HG02885 (cell line): ENCODE data around the gene TMA7B.

Experiments
- ATAC-seq: cut with Tn5 transposase; IDR thresholded peaks from one replicate; pipeline ENCODE4 v1.9.1; 2021; ENCODE audit warnings: mild to moderate bottlenecking; ENCODE audit not compliant: unreplicated experiment, poor library complexity

The TMA7B gene

GRCh38 chr22:39959640-39960447 is at the start of gene TMA7B:
TSS of gene TMA7B (plus strand) at chr22:39960397. CDS start at chr22:39964375, 3,978 bp downstream.
- ATAC-seq: no peak

- no peak for ATAC-seq
Measured at GRCh38 chr22:39910876-39911613, 49.2 kb upstream of the TMA7B start.

GRCh38 chr22:39913321-39913720 is 46.9 kb upstream of the TMA7B start:
- ATAC-seq: no peak

DNA sequence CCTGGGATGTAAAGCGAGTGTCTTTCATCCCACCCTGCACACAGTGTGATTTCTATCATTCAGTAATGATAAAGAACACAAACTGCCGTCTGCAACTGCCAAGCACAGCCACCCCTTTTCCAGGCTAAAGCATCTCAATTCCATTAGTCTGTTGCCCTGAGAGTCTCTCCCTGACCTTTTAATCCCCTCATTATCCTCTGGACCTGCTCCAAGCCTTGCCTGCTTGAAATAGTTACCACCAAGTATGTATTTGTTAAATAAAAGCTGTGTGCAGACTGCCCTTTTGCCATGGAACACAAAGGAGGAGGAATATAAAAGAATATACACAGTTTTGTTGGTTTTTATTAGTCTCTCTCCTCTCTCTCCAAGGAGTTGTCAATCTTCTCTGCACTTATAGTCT is 46.3 kb upstream of the TMA7B start:
- no peak for ATAC-seq

GRCh38 chr22:39914584-39914983 is 45.6 kb upstream of the TMA7B start:
- ATAC-seq: no peak

DNA sequence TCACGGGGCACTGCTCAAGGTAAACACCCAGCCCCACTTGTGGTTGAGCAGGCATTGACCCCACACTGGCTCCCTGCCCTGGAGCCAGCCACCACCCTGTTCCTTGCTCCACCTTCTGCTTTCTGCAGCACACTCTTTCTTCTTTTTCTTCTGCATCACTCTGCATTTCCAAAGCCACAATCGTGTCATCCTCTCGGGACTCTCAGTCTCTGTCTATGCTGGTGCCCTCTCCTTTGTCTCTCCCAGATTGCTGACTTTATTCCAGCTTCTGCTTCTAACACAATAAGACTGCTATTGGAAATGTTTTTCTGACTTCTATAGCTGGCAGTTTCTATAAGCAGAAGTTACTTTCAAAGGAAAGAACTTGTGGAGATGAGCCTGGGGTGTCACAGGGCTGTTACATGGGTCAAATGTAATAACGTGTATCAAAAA is 44.9 kb upstream of the TMA7B start:
- ATAC-seq: no peak

- ATAC-seq: no peak
Measured at GRCh38 chr22:39916496-39916895, 43.7 kb upstream of the TMA7B start.

DNA sequence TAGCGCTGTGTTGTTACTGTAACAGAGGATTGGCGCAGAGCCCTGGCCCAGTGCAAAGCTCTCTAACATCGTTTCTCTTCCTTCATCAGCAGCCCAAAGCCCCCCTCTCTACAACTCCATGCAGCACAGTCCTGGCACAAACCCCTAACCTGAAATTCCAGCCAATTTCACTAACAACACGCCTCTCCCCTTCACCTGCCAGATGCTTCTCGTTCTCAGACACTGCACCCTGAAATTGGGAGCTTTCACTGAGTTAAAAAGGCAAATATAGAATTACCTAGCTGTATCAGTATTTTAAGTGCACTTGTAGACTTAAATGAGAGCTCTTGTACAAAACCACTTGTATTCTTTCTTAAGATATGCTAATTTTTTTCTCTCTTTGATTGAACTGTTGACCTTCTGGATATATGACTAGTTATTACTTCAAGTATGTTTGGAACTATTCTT is 43.0 kb upstream of the TMA7B start:
- no peak for ATAC-seq

- no peak for ATAC-seq
Measured at GRCh38 chr22:39917776-39918495, 42.3 kb upstream of the TMA7B start.

DNA sequence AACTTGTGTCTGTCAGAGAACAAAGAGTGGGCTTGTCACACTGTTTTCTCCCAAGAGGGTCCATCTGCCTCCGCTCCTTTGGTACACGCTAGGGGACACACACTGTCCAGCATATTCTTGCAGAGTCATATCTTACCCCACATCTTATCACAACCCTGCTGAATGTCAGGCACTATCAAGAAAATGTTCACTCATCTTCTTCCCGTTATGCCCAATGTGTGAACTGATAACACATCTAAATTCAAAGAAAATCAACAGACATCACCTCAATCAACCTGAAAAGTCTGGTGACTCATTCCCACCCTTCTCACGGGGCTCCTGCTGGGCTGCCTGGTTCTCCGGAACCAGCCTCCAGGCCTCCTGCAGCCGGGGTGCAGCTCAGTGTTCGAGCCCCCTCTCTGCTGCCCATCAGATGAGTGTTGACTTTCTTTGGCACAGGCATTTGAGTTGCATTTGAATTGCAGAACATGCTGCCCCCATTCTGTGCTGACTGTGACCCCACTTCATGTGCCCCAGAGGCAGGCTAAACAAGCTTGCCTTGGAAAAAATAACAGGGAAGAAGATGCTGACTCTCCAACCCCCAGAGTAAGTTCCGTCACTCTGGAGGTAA is 40.0 kb upstream of the TMA7B start:
- no peak for ATAC-seq

DNA sequence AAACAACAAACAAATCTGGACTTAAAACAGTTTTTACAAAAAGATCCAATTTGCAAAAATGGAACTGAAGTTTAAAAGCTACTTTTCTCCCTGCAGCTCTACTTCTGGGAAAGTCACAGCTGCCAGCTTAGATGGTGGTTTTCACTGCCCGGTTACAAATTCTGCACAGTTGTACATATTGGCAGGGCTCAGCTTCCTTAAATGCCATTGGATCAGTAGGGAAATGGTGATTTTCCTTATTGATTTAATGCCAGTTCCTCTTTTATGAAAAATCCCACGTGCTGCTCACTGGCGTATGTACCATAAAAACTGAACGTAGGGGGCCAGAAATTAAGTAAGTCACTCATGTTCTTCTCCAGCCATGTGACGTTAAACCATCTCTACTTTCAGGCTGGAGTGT is 36.5 kb upstream of the TMA7B start:
- ATAC-seq: no peak

GRCh38 chr22:39924286-39924685 is 35.9 kb upstream of the TMA7B start:
- ATAC-seq: no peak

DNA sequence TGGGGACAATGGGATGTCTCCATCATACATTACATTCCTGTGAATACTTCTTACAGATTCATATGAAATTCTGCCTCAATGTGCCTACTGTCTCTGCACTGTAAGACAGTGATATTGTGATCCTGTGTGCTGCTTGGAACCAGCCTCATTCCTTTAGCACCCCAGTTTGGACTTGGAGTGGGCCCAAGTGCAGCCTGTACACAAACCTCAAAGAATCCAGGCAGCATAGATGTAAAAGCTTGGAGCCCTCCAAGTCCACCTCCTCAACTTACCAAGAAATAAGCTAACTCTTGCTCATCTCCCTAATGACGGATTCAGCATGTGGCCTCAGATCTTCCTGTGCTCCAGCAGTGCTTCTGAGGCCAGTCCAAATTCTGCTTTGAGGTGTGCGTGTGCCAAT is 34.9 kb upstream of the TMA7B start:
- no peak for ATAC-seq

DNA sequence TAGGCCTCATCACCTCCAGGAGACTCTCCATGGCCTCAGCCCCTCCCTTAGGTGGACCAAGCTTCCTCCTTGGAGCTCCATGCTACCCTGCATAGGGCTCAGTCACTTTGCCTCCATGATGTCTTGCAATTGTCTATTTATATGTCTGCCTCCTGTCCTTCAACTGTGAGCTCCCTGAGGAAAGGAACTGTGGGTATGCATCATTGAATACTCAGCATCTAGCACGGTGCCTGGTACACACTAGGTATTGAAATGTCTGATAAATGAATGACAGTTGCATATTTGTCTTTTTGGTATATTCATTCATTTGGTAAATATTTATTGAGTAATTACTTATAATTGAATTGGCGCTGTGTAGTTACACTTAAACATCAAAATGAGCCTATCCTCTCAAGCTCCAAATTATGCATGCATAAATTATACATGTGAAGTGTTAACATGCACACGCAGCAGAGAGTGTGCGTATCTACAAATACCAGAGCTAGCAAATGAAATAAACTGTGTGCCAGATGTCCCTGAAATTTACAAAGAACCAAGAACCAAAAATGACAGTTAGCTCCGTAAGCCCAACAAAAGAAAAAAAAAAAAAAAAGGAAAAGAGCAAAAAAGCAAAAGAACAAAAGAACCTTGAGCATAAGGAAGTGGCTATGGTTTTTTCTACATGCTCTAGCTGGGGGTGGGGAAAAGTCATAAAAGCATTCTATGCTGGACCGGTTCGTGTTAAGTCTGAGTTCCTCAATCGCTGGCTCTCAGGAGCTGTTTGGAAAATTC is 34.1 kb upstream of the TMA7B start:
- no peak for ATAC-seq

DNA sequence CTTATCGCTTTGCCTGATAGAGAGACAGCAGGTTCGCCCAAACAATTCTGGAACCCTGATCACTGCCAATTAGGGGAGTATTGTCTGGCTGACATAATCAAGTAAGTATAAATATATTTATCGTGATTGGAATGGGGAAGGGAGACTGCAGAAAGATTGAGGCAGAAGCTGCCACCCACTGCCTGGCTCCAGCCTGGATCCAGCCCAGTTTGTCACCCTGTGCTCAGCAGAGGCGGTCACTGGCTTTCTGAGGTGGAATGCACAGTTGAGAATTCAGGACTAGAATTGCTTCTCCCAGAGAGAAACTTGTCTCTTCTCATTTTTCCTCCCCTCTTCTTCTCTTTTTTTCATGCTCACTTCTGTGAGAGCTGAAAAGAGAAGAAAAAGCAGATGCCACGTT is 33.4 kb upstream of the TMA7B start:
- no peak for ATAC-seq

DNA sequence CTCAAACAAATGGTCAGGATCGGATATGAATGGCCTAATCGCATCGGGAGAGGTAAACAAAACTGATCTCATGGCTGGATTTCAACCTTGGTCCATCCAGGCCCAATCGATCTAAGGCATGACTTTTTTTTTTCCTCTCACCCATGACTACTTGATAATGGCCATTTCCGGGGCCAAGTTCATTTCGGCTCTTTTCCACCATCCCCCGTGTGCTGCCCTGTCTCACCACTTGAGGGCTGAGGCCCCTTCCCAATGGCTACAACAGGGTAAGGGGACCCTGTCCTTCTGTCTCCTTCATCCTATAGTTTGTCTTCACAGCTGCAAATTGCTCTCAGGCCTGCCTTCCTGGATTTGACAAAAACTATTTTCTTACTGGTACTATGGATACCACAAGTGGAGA is 32.7 kb upstream of the TMA7B start:
- no peak for ATAC-seq

DNA sequence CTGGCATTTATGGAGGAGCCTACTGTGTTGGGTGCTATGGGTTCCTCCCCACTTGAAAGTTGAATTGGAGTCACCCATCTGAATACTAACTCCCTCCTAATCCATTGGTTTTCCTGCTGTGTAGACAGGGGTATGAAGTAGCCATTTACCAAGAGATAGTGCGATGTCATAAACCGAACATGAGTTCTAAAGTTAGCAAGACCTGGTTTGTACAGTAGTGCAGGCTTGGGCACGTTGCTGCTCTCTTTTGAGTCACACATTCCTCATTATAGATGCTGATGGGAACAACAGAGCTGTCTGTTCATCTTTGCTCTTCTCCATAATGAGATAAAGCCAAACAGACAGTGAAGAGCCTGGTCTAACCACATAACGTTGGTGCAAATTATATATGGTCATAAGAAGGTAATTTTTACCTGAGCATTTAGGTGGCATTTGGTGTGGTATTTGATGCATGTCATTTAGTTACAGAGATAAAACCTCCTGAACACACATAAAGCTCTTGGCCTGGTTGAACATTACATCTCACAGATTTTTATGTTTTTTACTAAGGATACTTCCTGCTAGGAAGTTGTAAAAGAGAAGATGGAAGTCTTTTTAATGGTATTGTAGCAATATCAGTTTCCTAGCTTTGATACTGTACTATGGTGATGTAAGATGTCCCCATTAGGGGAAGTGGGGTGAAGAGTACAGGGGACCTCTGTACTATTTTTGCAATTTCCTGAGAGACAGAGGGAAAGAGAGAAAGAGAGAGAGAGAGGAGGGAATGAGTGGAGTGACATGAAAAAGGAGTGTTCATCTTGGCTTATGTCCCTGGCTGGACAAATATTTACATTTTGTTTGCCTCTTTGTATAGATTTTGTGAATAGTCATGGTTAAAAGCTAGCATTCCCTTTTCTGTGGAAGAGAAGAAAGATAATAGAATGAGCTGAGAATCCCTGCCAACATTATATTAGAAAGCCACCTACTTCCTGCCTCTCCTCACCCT is 31.4 kb upstream of the TMA7B start:
- no peak for ATAC-seq

- ATAC-seq: no peak
Measured at GRCh38 chr22:39931251-39931650, 28.9 kb upstream of the TMA7B start.

GRCh38 chr22:39932166-39932565 is 28.0 kb upstream of the TMA7B start:
- no peak for ATAC-seq
